H1 (cell line): Measurements from ENCODE around the gene TAF6. TPM values are rescaled to one million over a fixed set of nuclear protein-coding genes. Genes with fewer than 3 reads are reported as not detected.

Experiments used
- JUND ChIP-seq: IDR thresholded peaks from 2 replicates; pipeline ENCODE4 v1.6.1; 2011; ENCODE audit warnings: mild to moderate bottlenecking, improper control_type of control experiment, low read length
- KDM5A ChIP-seq: fragments of 200-600 bp; IDR thresholded peaks from 2 replicates; pipeline ENCODE4 v1.7.1; 2012; ENCODE audit warnings: mild to moderate bottlenecking, low read length, inconsistent platforms, mixed read lengths
- POU5F1 ChIP-seq: IDR thresholded peaks from 2 replicates; pipeline ENCODE4 v1.6.1; 2011; ENCODE audit warnings: low read depth, mild to moderate bottlenecking, low read length, moderate library complexity
- SIRT6 ChIP-seq: IDR thresholded peaks from one replicate; pipeline ENCODE4 v1.7.1; 2012; ENCODE audit warnings: low read length, inconsistent platforms
- SP1 ChIP-seq: IDR thresholded peaks from 2 replicates; pipeline ENCODE4 v1.6.1; 2011; ENCODE audit warnings: low read depth, low read length
- SUZ12 ChIP-seq: fragments of 200-600 bp; sonication (generic); IDR thresholded peaks from 2 replicates; pipeline ENCODE4 v1.6.1; 2012; ENCODE audit warnings: mild to moderate bottlenecking, inconsistent platforms, low read length, moderate library complexity, mixed read lengths
- polyA plus RNA-seq, 7 experiments: library from polyadenylated mRNA; depleted of rRNA in 3 of 7; stranded (reverse) in 5 of 7; unstranded in 2 of 7; fragments of >200 nt in 5 of 7; fragments of 200-250 nt in 2 of 7; gene quantifications; 1 replicate in 5 of 7; 2 replicates in 1 of 7; 4 replicates in 1 of 7; pipeline versions ENCODE4 v1.2.1 to v1.2.3, GENCODE V29; 2011 to 2013; ENCODE audit warnings: missing spikeins in 2 of 7, mixed read lengths in 2 of 7
- total RNA-seq: library from RNA; stranded (reverse); fragmentation: NEBNext Ultra II Directional; extraction: Animal tissue kit (Norgen Biotek cat#: 25700); gene quantifications from 2 replicates; pipeline ENCODE4 v1.2.1, GENCODE V29; 2021

The TAF6 gene
- total and polyA plus RNA-seq, 2 of the 8 experiments (the other 6 are each of a cell fraction or from before 2014, with no cell fraction given): 66.7 to 101 TPM

GRCh38 chr7:100120733-100121036, 1.5 kb upstream of the TAF6 start (continued):
- TF ChIP-seq SP1 (no peak), KDM5A (no peak), JUND (no peak), SUZ12 (no peak), SIRT6 (no peak), POU5F1 (no peak)
